SIG-M5 treated with dmso at 0.1 percent for 504 hours (cell line): ENCODE results near the gene MIS18A.
"Not testable (repeated sequence)": the region's sequence is repeated elsewhere in the genome, so short reads cannot be mapped to it uniquely, and the experiment has no call there.

ENCODE experiments used
- DNase-seq: peaks from one replicate; lab custom pipeline; 2025; ENCODE audit not compliant: unreplicated experiment; lab: John Stamatoyannopoulos, UW

Gene MIS18A

DNA sequence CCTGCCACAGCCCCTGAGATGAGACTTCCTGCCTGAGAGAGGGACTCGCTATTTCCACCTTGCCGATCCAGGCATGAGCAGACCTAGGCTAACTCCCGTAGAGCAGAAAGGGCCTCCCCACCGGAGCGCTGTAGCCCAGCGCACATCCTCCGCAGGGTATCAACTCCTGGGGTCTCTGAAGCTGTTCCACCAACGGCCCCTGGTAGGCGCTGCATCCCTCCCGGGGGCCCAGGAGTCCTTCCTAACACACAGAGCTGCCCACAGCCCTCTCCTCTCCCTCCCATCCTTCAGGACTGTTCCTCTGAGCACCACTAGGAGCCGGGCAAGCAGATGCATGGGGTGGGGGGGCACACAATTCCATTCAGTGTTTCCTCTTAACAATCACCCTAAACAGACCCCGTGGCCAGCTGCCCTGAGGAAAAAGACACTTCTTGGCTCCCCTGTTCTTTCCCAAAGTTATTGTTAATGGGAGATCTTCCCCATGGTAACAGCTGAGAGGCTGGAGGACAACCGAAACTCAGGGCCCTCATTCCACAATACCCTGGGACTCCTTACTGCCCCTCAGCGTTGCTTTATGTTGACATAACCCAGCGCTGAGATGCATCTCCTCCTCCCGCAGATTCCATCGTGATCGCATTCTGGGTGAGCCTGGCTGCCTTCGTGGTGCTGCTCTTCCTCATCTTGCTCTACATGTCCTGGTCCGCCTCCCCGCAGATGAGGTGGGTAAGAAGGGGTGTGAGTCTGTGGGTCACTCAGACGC is 27.4 kb upstream of the MIS18A start:
- DNase-seq: no peak

DNA sequence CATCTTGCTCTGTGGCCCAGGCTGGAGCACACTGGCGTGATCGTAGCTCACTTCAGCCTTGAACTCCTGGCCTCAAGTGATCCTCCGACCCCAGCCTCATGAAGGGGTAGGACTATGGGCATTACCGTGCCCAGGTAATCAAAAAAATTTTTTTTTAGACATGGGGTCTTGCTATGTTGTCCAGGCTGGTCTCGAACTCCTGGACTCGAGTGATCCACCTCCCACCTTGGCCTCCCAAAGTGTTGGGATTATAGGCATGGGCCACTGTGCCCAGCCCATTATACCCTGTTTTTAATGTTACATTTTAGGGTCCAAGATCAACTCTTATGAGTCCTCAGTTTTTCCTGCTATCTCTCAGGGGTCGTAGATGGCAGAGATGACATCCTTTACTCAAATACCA is 26.1 kb upstream of the MIS18A start:
- no peak for DNase-seq

DNA sequence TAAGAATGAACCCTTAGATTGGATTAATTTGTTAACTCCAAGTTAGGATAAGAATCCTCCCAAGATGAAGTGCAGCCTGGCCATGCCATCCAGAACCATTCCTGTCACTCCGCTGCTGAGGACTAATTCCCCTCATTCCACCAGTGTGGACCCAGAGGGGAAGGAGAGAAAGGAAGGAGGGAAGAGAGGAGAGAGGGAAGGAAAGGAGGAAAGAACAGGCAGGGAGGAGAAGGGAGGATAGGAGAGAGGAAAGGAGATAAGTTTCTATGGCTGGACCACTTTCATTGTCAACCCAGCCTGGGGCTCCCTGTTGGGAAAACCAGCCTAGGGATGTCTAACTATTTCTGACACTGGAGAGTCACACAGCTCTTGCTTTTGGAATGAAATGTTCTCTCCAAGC is 24.5 kb upstream of the MIS18A start:
- DNase-seq: no peak

DNA sequence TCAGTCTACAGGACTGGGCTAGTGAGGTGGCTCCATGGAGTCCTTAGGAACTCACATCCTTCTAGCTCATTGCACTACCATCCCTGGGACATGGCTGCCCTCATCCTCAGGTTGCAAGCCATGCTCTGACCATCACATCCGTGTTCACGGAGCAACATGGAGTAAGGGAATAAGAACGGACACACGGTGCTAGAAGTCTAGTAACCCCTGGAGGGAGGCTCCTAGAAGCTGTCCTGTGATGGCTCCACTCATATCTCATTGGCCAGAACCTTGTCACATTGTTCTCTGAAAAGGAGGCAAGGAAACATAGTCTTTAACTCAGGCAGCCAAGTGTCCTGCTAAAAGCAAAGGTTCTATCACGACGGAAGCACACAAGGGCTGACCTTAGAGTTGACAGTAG is 23.7 kb upstream of the MIS18A start:
- no peak for DNase-seq

DNA sequence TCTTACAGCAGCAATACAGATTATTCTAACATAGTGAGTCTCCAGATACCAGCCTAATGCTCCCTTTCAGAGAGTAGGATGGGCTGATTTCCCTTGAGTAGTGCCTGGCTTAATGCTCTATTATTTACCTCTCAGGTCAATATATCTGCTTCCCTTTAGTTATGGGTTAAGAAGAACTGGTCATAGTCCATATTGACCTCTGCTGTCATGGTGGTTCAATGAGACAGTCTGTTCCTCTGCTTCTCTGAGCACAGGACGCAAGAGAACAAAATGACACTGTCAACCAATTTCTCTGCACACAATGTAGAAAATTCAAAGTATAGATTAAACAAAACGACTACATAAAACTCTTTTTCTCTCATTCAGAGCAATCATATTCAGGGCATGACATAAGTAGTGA is 22.7 kb upstream of the MIS18A start:
- DNase-seq: no peak

DNA sequence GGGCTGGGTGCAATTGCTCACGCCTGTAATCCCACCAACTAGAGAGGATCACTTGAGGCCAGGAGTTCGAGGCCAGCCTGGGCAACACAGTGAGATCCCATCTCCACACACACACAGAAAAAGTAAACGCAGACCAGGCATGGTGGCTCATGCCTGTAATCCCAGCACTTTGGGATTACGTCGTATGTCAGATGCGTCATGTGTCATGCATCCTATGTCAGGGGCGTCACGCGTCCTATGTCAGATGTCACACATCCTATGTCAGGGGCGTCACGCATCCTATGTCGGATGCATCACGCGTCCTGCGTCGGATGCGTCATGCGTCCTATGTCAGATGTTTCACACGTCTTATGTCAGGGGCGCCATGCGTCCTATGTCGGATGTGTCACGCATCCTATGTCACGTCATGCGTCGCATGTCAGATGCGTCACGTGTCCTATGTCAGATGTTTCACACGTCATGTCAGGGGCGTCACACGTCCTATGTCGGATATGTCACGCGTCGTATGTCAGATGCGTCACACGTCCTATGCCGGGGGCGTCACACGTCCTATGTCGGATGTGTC is 21.4 kb upstream of the MIS18A start:
- no peak for DNase-seq

DNA sequence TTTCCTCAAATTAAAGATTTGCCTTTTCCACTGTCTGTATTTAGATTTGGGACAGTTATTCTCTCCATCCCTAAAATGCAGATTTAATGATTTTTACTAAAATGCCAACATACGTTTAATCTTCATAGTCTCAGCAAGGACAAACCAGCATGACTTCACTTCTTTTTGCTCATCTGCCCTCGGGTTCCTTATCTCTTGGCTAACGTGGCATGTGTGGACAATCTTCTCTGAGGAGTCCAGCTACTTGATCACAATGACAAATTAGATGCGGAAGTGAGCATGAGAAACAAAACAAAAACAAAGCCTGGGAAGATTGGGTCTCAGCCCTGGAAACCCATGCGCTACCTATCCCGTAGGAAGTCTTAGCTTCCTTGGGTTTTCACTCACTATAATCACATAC is 20.8 kb upstream of the MIS18A start:
- DNase-seq: no peak

DNA sequence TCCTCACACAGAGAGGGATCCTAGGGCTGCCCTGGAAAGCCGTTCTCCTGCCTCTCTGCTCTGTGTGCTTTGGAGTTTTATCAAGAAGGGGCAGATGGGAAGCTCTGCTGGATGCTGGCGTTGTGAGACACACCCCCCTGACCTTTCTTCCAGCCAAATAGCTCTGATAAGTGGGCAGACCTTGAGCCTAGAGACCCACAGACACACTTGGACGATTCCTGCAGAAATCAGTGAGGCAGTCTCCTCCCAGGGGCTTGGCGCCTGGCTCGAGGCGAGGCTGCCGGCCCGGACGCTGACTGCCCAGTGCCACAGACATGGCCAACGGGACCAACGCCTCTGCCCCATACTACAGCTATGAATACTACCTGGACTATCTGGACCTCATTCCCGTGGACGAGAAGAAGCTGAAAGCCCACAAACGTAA is 19.8 kb upstream of the MIS18A start, which contains the start of gene MRAP:
Gene MRAP (plus strand): TSS at position 198 of the 424 bp plus-strand sequence. CDS start 117 bp downstream, at position 315.
- DNase-seq: no peak

DNA sequence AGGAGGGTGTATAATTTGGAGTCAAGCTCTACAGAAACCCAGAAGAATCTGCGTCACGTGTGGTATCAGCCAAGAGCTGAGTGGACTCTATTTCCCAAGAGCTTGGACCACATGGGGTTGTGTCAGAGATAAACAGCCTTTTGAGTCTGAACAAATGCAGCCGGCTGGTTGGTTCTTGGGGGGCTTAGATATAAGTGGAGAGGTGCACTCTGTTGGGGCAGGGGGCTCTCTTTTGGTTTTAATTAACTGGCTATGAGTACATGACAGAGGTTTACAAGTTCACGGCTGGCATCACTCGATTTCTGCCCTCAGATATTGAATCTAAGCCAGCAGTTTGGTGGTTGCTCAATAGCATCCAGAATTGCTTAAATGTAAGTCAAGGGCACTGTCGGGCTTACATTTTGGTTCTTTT is 19.3 kb upstream of the MIS18A start:
- no peak for DNase-seq

DNA sequence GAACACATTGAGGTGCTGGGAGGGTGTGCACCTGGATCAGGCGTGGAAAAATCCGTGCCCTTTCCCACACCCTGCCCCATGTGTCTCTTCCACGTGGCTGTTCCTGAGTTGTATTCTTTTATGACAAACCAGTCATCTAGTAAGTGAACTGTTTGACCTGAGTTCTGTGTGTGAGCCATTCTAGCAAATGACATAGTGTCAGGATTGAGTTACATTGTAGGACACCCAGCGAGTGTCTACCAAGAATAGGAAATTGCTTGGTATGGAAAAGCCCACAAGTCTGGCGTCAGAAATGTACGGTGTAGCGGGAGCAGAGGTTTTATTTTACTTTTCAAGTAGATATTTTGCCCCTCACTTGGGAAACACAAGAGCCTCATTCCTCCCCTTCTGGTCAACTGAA is 18.6 kb upstream of the MIS18A start:
- no peak for DNase-seq

DNA sequence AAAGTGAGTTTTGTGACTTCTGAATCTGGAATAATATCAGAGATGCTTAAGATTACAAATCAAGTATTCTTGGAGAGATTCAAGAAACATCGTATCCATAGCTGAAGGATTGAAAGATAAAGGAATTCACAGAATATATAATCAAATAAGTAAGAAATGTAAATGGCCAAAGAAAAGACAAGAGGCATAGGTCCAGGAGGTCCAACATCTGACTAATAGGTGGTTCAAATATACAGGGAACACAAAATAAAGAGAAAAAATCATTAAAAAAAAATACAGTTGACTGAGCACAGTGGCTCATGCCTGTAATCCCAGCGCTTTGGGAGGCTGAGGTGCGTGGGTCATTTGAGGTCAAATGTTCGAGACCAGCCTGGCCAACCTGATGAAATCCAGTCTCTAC is 6.6 kb upstream of the MIS18A start:
- DNase-seq: no peak

DNA sequence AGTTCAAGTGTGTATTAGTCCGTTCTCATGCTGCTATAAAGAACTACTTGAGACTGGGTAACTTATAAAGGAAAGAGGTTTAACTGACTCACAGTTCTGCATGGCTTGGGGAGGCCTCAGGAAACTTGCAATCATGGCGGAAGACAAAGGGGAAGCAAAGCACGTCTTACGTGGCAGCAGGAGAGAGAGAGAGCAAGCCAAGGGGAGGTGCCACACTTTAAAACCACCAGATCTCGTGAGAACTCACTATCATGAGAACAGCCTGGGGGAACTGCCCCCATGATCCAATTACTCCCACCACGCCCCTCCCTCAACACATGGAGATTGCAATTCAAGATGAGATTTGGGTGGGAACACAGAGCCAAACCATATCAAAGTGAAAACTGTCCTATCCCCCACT is 4.1 kb upstream of the MIS18A start:
- no peak for DNase-seq

DNA sequence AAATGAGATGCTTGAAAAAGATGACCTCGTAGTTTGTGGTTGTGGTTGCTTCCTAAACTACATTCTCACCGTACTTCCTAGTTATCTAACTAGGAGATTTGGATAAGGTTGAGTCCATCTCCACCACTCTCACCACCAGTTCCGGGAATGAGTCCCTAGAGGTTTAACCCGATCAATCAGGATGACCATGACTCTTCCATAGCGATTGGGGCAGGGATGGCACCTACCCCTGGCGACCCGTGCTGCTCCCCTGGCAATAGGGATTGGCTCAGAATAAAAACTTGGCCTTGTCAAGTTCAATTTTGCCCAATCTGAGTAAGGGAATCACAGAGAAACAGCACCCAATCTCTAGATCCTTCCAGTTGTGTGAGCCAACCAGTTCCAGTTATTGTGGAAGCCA is 2.7 kb upstream of the MIS18A start:
- DNase-seq: no peak

DNA sequence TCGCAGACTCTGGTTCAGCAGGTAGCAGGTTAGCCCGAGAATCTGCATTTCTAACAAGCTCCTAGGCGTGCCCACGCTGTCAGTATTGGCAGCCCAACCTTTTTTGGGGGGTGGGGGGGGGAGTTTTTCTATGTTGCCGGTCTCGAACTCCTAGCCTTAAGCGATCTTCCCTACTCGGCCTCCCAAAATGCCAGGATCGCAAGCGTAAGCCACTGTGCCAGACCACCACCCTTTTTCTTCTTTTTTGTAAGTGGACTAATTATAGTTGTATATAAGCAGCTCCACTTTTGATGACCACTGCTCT is 480 bp upstream of the MIS18A start:
- no peak for DNase-seq

DNA sequence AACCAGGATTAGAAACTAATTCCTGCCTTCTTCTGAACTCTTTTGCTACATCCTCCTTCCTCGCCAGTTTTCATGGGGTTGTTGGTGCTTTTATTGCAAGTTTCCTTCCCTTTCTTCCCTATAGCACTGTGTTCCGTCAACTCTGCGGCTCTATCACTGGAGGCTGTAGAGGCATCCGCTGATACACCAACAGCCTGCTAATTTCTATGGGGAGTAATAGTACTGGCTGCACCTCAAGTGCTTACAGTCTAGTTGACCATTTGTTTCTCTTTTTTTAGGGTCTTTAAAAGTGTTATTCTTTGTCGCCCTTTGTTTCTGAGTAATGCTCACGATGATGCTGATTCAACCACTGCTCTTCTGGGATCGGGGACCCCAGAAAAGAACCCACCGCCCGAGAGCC is 746 bp downstream of the MIS18A start:
- DNase-seq: peak; percentile 51

DNA sequence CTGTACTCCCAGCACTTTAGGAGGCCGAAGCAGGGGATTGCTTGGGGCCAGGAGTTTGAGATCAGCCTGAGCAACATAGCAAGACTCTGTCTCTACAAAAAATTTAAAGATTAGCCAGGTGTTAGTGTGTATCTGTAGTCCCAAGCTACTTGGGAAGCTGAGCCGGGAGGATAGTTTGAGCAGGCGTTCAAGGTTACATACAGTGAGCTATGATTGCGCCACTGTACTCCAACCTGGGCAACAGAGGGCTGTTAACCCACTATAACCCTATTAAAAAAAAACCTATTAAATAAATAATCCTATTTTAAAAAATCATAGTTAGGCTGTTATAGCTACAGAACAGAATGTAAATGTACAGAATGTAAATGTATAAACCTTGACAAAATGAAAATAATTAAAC is 2.2 kb downstream of the MIS18A start:
- no peak for DNase-seq

DNA sequence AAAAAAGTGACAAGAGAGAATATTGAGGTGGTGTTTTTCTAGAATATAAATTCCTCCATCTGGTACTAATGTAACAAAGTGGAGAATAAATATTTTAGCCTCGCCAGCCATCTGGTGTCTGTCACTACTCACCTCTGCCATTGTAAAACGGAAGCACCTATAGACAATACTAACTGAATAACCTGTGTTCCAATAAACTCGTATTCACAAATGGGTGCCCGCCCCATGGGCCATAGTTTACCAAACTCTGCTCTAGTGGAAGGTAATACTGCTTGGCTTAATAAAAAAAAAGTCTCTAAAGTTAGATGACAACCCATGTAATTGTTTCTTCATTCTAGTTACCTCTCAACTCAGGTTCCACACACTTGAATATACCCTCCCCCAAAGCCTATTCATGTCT is 8.1 kb downstream of the MIS18A start:
- no peak for DNase-seq

DNA sequence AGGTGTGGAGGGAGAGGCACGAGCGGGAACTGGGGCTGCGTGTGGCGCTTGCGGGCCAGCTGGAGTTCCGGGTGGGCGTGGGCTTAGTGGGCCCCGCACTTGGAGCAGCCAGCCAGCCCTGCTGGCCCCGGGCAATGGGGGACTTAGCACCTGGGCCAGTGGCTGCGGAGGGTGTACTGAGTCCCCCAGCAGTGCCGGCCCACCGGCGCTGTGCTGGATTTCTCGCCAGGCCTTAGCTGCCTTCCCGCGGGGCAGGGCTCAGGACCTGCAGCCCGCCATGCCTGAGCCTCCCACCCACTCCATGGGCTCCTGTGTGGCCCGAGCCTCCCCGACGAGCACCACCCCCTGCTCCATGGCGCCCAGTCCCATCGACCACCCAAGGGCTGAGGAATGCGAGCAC is 13.5 kb downstream of the MIS18A start:
- DNase-seq: not testable (repeated sequence)

DNA sequence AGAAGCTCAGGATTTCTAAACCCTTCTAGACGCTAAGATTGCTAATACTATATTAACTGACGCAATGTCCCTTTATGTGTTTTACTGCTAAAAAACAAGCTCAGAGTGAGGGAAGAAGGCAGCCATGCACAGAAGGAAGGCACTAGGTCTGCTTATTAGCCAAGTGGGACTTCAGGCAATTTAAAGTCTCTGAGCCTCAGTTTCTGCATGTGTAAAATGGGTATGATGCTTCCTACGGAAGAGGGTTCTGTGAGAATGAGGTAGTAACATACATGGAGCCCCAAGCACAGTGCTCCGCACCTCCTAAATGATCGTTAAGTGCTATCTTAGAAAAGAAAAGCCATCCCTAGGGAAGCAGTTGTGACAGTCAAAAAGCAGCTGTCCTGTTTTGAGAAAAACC is 16.9 kb downstream of the MIS18A start:
- peak; percentile 8 for DNase-seq

DNA sequence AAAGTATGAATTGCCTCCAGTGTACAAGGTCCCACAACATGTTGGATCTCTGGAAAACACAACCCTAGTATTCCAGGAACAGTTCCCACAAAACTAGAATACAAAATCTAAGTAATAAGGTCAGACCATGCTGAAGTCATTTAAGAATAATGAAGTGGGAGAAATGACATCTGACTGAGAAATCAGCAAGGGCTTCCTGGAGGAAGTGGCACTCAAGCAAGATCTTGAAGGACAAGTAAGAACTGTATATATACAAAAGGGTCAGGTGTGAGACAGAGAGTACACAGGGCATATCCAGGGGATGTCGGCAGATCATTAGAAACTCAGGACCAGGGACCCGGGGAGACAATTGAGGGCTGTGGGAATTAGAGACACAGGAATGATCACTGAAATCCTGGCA is 18.7 kb downstream of the MIS18A start:
- DNase-seq: no peak

DNA sequence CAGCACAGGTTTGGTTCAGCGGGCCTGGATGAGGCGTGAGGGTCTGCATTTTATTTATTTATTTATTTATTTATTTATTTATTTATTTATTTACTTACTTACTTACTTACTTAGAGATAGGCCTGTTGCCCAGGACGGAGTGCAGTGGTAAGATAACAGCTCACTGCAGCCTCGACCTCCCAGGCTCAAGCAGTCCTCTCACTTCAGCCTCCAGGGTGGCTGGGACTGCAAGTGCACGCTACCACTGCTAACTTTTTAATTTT is 20.1 kb downstream of the MIS18A start:
- DNase-seq: not testable (repeated sequence)

DNA sequence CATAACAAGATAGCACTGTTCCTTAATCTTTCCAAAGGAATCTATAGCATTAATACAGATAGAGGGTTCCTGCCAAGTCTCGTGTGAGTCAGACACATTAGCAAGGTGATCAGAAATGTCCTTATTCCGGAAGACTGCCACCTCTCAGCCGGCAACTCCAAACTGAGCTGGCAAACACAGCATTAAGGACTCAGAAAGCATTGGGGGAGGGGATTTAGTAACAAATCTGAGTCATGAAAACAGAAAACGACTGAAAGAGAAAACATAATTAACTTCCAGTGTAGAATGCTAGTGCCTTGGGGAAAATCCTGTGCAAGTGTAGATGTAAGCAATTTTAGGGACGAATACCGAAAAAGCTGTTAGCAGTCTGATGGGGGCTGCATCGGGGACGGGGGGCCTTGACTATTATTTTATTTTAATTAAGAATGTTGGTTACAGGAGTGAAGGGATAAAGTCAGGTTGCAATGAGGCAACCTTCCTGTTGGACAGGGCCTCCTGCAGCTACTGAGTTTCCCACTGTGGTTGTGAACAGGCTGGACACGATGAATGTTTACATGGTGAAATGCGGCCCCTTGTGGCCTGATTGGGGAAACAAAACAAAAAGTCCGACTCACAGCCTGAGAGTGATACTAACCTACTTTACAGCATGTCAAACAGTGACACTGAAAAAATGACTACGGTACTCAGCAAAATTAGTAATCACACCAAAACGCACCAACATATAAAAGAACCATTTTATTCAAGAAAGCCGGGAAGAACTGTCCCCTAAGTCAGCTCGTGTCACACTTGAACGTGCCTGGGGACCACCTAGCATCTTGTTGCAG is 20.7 kb downstream of the MIS18A start:
- peak; percentile 74 for DNase-seq
